SK-N-SH (cell line): ENCODE results near the gene CHDH. TPM values are rescaled to one million over a fixed set of nuclear protein-coding genes. Genes with fewer than 3 reads are reported as not detected.

Experiments
- CTCF ChIA-PET: fragments of 300-600, 350-600 bp; formaldehyde crosslinking; extraction: SDS; loops from one replicate; lab custom pipeline; 2021; lab: Yijun Ruan, JAX
- POLR2A ChIA-PET: fragments of 350-600 bp; sonication (Branson Sonifier 250); formaldehyde crosslinking; extraction: SDS; loops from one replicate; lab custom pipeline; 2020; ENCODE audit warnings: antibody characterized with exemption, inconsistent platforms; lab: Yijun Ruan, JAX
- DNase-seq: peaks from one replicate; pipeline ENCODE4 v3.0.0; 2012
- H2AFZ ChIP-seq: fragments of 200-600 bp; sonication (generic); 2 replicates; pipeline ENCODE4 v1.8.1; 2016; ENCODE audit warnings: antibody characterized with exemption, mild to moderate bottlenecking, low read depth
- H3F3A ChIP-seq: fragments of 200-600 bp; sonication (generic); replicated peaks from 2 replicates; pipeline ENCODE3; 2016; ENCODE audit warnings: antibody characterized with exemption, mild to moderate bottlenecking; ENCODE audit not compliant: insufficient read depth
- H3K27ac ChIP-seq, 2 experiments: fragments of 200-500 bp in 1 of 2; fragments of 200-600 bp in 1 of 2; sonication (Bioruptor generic) in 1 of 2; sonication (generic), shearing (Covaris generic) in 1 of 2; 2 replicates each; pipeline versions ENCODE4 v1.5.1 to v1.6.1; 2014 to 2016; ENCODE audit warnings: low read depth in 2 of 2, inconsistent platforms in 1 of 2, low read length in 1 of 2, mild to moderate bottlenecking in 1 of 2, mixed read lengths in 1 of 2
- H3K27me3 ChIP-seq: fragments of 200-600 bp; sonication (generic), shearing (Covaris generic); 2 replicates; pipeline ENCODE4 v1.6.1; 2016; ENCODE audit warnings: mixed run types; ENCODE audit not compliant: insufficient read depth
- H3K36me3 ChIP-seq, 2 experiments: fragments of 200-500 bp in 1 of 2; fragments of 200-600 bp in 1 of 2; sonication (Bioruptor generic) in 1 of 2; sonication (generic) in 1 of 2; replicated peaks in 1 of 2; 2 replicates each; pipeline versions ENCODE3 to v1.5.1; 2014 to 2016; ENCODE audit warnings: low read length in 1 of 2, mild to moderate bottlenecking in 1 of 2; ENCODE audit not compliant: insufficient read depth in 2 of 2, control insufficient read depth in 1 of 2
- H3K4me1 ChIP-seq, 2 experiments: fragments of 200-500 bp in 1 of 2; fragments of 200-600 bp in 1 of 2; sonication (Bioruptor generic) in 1 of 2; sonication (generic), shearing (Covaris generic) in 1 of 2; 2 replicates each; pipeline versions ENCODE4 v1.5.1 to v1.6.1; 2014 to 2016; ENCODE audit warnings: low read depth in 1 of 2, low read length in 1 of 2, mixed run types in 1 of 2; ENCODE audit not compliant: insufficient read depth in 2 of 2, control insufficient read depth in 1 of 2
- H3K4me2 ChIP-seq: fragments of 200-600 bp; sonication (generic), shearing (Covaris generic); 2 replicates; pipeline ENCODE4 v1.6.1; 2017; ENCODE audit warnings: mixed run types
- H3K4me3 ChIP-seq, 2 experiments: fragments of 200-500 bp in 1 of 2; fragments of 200-600 bp in 1 of 2; sonication (Bioruptor generic) in 1 of 2; sonication (generic), shearing (Covaris generic) in 1 of 2; 2 replicates each; pipeline versions ENCODE4 v1.5.1 to v1.8.1; 2014 to 2016; ENCODE audit warnings: low read depth in 2 of 2, inconsistent platforms in 1 of 2, low read length in 1 of 2, mild to moderate bottlenecking in 1 of 2, mixed read lengths in 1 of 2, moderate library complexity in 1 of 2
- H3K79me2 ChIP-seq: fragments of 200-600 bp; sonication (generic); 2 replicates; pipeline ENCODE4 v1.8.1; 2017; ENCODE audit warnings: mild to moderate bottlenecking; ENCODE audit not compliant: insufficient read depth
- H3K9ac ChIP-seq: fragments of 200-600 bp; sonication (generic); 2 replicates; pipeline ENCODE4 v1.6.1; 2017; ENCODE audit warnings: mixed run types
- H3K9me2 ChIP-seq: fragments of 200-600 bp; sonication (generic); 2 replicates; pipeline ENCODE4 v1.6.1; 2017; ENCODE audit warnings: mixed run types
- H3K9me3 ChIP-seq: fragments of 200-600 bp; sonication (generic); 2 replicates; pipeline ENCODE4 v1.6.1; 2017; ENCODE audit warnings: mixed run types, mild to moderate bottlenecking, moderate library complexity
- H4K20me1 ChIP-seq: fragments of 200-600 bp; sonication (generic); 2 replicates; pipeline ENCODE4 v1.6.1; 2017; ENCODE audit warnings: mild to moderate bottlenecking, mixed run types; ENCODE audit not compliant: insufficient read depth
- CHD2 ChIP-seq: fragments of 150-350 bp; IDR thresholded peaks from 2 replicates; pipeline ENCODE4 v1.6.1; 2018; ENCODE audit warnings: low read length; ENCODE audit not compliant: partially characterized antibody
- ELF1 ChIP-seq: IDR thresholded peaks from 2 replicates; pipeline ENCODE4 v1.4.0; 2012
- EP300 ChIP-seq, 2 experiments: IDR thresholded peaks; 2 replicates each; pipeline versions ENCODE4 v1.4.0 to v1.6.1; 2012; ENCODE audit warnings: borderline replicate concordance in 1 of 2, low read depth in 1 of 2, low read length in 1 of 2
- EZH2phosphoT487 ChIP-seq: fragments of 200-600 bp; sonication (generic); IDR thresholded peaks from 2 replicates; pipeline ENCODE4 v1.6.1; 2017; ENCODE audit warnings: low read depth, mixed run types, mild to moderate bottlenecking, antibody characterized with exemption, moderate library complexity, borderline replicate concordance
- FOSL2 ChIP-seq: IDR thresholded peaks from 2 replicates; pipeline ENCODE4 v1.4.0; 2012; ENCODE audit warnings: low read depth, mild to moderate bottlenecking, moderate library complexity, borderline replicate concordance
- FOXJ3 ChIP-seq: sonication (generic); formaldehyde crosslinking; IDR thresholded peaks from 2 replicates; pipeline ENCODE4 v1.5.1; 2020; ENCODE audit warnings: mild to moderate bottlenecking, missing genetic modification reagents
- FOXM1 ChIP-seq: IDR thresholded peaks from 2 replicates; pipeline ENCODE4 v1.4.0; 2012; ENCODE audit warnings: low read depth, mild to moderate bottlenecking
- GATA2 ChIP-seq: sonication (generic); formaldehyde crosslinking; IDR thresholded peaks from 2 replicates; pipeline ENCODE4 v1.5.0; 2020; ENCODE audit warnings: mild to moderate bottlenecking, missing genetic modification reagents
- JUND ChIP-seq: IDR thresholded peaks from 2 replicates; pipeline ENCODE4 v1.4.0; 2012
- MEF2A ChIP-seq: IDR thresholded peaks from 2 replicates; pipeline ENCODE4 v1.4.0; 2012; ENCODE audit warnings: low read depth, borderline replicate concordance
- NFIC ChIP-seq: IDR thresholded peaks from 2 replicates; pipeline ENCODE4 v1.4.0; 2012; ENCODE audit warnings: borderline replicate concordance
- NRF1 ChIP-seq: IDR thresholded peaks from 2 replicates; pipeline ENCODE4 v1.6.1; 2012; ENCODE audit warnings: low read depth, mild to moderate bottlenecking, low read length
- POLR2AphosphoS5 ChIP-seq: IDR thresholded peaks from 2 replicates; pipeline ENCODE4 v1.6.1; 2012; ENCODE audit warnings: low read depth, low read length
- RAD21 ChIP-seq: IDR thresholded peaks from 2 replicates; pipeline ENCODE4 v1.6.1; 2012; ENCODE audit warnings: mild to moderate bottlenecking, low read length
- REST ChIP-seq: IDR thresholded peaks from 2 replicates; pipeline ENCODE4 v1.6.1; 2012; ENCODE audit warnings: mild to moderate bottlenecking, low read depth, low read length, moderate library complexity
- RXRA ChIP-seq: IDR thresholded peaks from 2 replicates; pipeline ENCODE4 v1.4.0; 2012; ENCODE audit warnings: low read depth, mild to moderate bottlenecking, borderline replicate concordance
- TEAD4 ChIP-seq: IDR thresholded peaks from 2 replicates; pipeline ENCODE4 v1.4.0; 2012; ENCODE audit warnings: mild to moderate bottlenecking, borderline replicate concordance; ENCODE audit not compliant: insufficient read depth
- USF1 ChIP-seq: IDR thresholded peaks from 2 replicates; pipeline ENCODE4 v1.4.0; 2012; ENCODE audit warnings: low read depth, borderline replicate concordance
- USF2 ChIP-seq: fragments of 150-350 bp; IDR thresholded peaks from 2 replicates; pipeline ENCODE4 v1.6.1; 2017; ENCODE audit warnings: antibody characterized with exemption, low read length, low read depth, borderline replicate concordance
- ZBTB33 ChIP-seq: IDR thresholded peaks from 2 replicates; pipeline ENCODE4 v1.4.0; 2012; ENCODE audit warnings: low read depth, borderline replicate concordance
- WGBS: methylation state at CpG from one replicate; pipeline ENCODE4 v1.1.6; 2017; ENCODE audit warnings: low lambda C conversion rate; 5-methylcytosine and 5-hydroxymethylcytosine counted together
- polyA plus RNA-seq, 3 experiments: library from polyadenylated mRNA; depleted of rRNA; stranded (reverse); fragments of >200 nt; gene quantifications; 2 replicates each; pipeline ENCODE4 v1.2.3, GENCODE V29; 2012

CHDH gene
- polyA plus RNA-seq, 1 of the 3 experiments (the other 2 are of a cell fraction) = 0.33 TPM

GRCh38 chr3:53844262-53845102 is 1.7 kb downstream of the CHDH start:
- no peaks in the 10 kb centered on the region for H3F3A ChIP-seq
- H3K4me1 ChIP-seq = peaks cover 0 to 18% of the 10 kb centered on the region in 2 experiments; a peak in 1 of 4 replicates
- ChIA-PET CTCF (interaction anchor here (1.0 to 1.5 kb wide), 4 partner anchors 33 to 469 kb away, joined by 3 read pairs; no protein-coding TSS in a partner anchor), POLR2A (no interaction called here)
- H3K4me2 ChIP-seq = no peak overlapping the region
- no peaks in the 10 kb centered on the region for H3K36me3 ChIP-seq
- H3K9ac ChIP-seq = no peak overlapping the region
- H2AFZ ChIP-seq = no peak overlapping the region
- no peaks in the 10 kb centered on the region for H3K9me2 ChIP-seq
- H3K4me3 ChIP-seq = no peak overlapping the region
- no peak overlapping the region for H3K27ac ChIP-seq
- no peak for TF ChIP-seq NFIC
- TF ChIP-seq RAD21 = no peak
- TF ChIP-seq USF1 = no peak
- TF ChIP-seq FOXJ3 = no peak
- no peak for TF ChIP-seq POLR2AphosphoS5
- no peak for TF ChIP-seq FOXM1
- TF ChIP-seq GATA2 (CRISPR knock-in tag) = no peak
- TF ChIP-seq MEF2A = no peak
- TF ChIP-seq RXRA = no peak
- no peak for TF ChIP-seq TEAD4
- no peak for TF ChIP-seq ZBTB33
- TF ChIP-seq EP300 (IDR thresholded peaks at IDR 0.05; ENCODE audit: borderline replicate concordance in 1 of 2, low read depth in 1 of 2, low read length in 1 of 2) = no peak
- TF ChIP-seq CHD2 = no peak
- TF ChIP-seq JUND = no peak
- no peak for TF ChIP-seq NRF1
- TF ChIP-seq EZH2phosphoT487 = no peak
- no peak for TF ChIP-seq USF2
- no peak for TF ChIP-seq ELF1
- TF ChIP-seq REST = no peak
- no peak for TF ChIP-seq FOSL2
- WGBS = 80% methylated on average over 4 of the region's 9 CpGs
- no peak for DNase-seq
- H4K20me1 ChIP-seq = no peaks in the 10 kb centered on the region
- no peaks in the 10 kb centered on the region for H3K79me2 ChIP-seq
- no peaks in the 10 kb centered on the region for H3K9me3 ChIP-seq
- peaks cover 30% of the 10 kb centered on the region for H3K27me3 ChIP-seq
